GM18498 (cell line): ENCODE measurements around the gene PRKN.

ENCODE experiments used
- ATAC-seq: cut with Tn5 transposase; IDR thresholded peaks from one replicate; pipeline ENCODE4 v1.9.1; 2021; ENCODE audit warnings: mild to moderate bottlenecking, moderate library complexity; ENCODE audit not compliant: unreplicated experiment

PRKN gene

GRCh38 chr6:161444464-161444863, 1283.1 kb downstream of the PRKN start:
- ATAC-seq = no peak

- ATAC-seq = no peak
Measured at GRCh38 chr6:161443848-161444247, 1283.7 kb downstream of the PRKN start.

GRCh38 chr6:161442420-161442819, 1285.1 kb downstream of the PRKN start:
- ATAC-seq = no peak

GRCh38 chr6:161440299-161440698, 1287.3 kb downstream of the PRKN start:
- no peak for ATAC-seq

- no peak for ATAC-seq
Measured at GRCh38 chr6:161439093-161439492, 1288.5 kb downstream of the PRKN start.

- no peak for ATAC-seq
Measured at GRCh38 chr6:161438430-161439030, 1289.0 kb downstream of the PRKN start.

GRCh38 chr6:161437851-161438250, 1289.7 kb downstream of the PRKN start:
- ATAC-seq = no peak

GRCh38 chr6:161436106-161436876, 1291.3 kb downstream of the PRKN start:
- ATAC-seq = no peak

GRCh38 chr6:161435748-161436070, 1291.9 kb downstream of the PRKN start:
- ATAC-seq = no peak

GRCh38 chr6:161434921-161435747, 1292.4 kb downstream of the PRKN start:
- no peak for ATAC-seq

GRCh38 chr6:161434350-161434749, 1293.2 kb downstream of the PRKN start:
- no peak for ATAC-seq

GRCh38 chr6:161432546-161432945, 1295.0 kb downstream of the PRKN start:
- ATAC-seq = no peak

- no peak for ATAC-seq
Measured at GRCh38 chr6:161429921-161430490, 1297.6 kb downstream of the PRKN start.

GRCh38 chr6:161424421-161424820, 1303.1 kb downstream of the PRKN start:
- no peak for ATAC-seq

GRCh38 chr6:161422710-161423680, 1304.6 kb downstream of the PRKN start:
- ATAC-seq = no peak

GRCh38 chr6:161418463-161418945, 1309.1 kb downstream of the PRKN start:
- peak; percentile 78 for ATAC-seq

GRCh38 chr6:161417717-161418462, 1309.7 kb downstream of the PRKN start:
- peak; percentile 6 for ATAC-seq

GRCh38 chr6:161415302-161415855, 1312.2 kb downstream of the PRKN start:
- no peak for ATAC-seq

- ATAC-seq = no peak
Measured at GRCh38 chr6:161414707-161415106, 1312.9 kb downstream of the PRKN start.
